OCI-LY1 (cell line): ENCODE measurements around the gene POTEF.
"Not testable (repeated sequence)": the region's sequence is repeated elsewhere in the genome, so short reads cannot be mapped to it uniquely, and the experiment has no call there.

Experiments used
- CTCF ChIP-seq: fragments of 200-600 bp; sonication (generic), shearing (Covaris generic); IDR thresholded peaks from 2 replicates; pipeline ENCODE4 v1.5.1; 2017; ENCODE audit warnings: mild to moderate bottlenecking, antibody characterized with exemption, low read length, moderate library complexity, mixed read lengths
- EZH2 ChIP-seq: fragments of 200-600 bp; sonication (generic), shearing (Covaris generic); IDR thresholded peaks from 2 replicates; pipeline ENCODE4 v1.8.0; 2017; ENCODE audit warnings: borderline replicate concordance, mixed run types, mild to moderate bottlenecking, antibody characterized with exemption, low read length, moderate library complexity, mixed read lengths

GRCh38 chr2:130127726-130128125 lies 1.3 kb downstream of the POTEF start:
- not testable (repeated sequence) for TF ChIP-seq CTCF, EZH2
